Uterus (tissue), 2 donors: ENCODE data around the gene RIMOC1.

Experiments used
- POLR2A ChIP-seq, 2 donors: fragments of 450-650 bp; IDR thresholded peaks; one replicate each; pipeline ENCODE4 v1.6.1; 2016; ENCODE audit warnings: antibody characterized with exemption in 2 of 2, mild to moderate bottlenecking in 1 of 2, moderate library complexity in 1 of 2
- TF ChIP-seq, protein P1 (sequence below), 4 experiments: fragments of 200-600 bp in 2 of 4; fragments of 450-650 bp in 2 of 4; sonication (generic) in 2 of 4; IDR thresholded peaks; one replicate each; pipeline ENCODE4 v1.5.1; 2016 to 2019; ENCODE audit warnings: antibody characterized with exemption in 4 of 4, mild to moderate bottlenecking in 2 of 4, moderate library complexity in 1 of 4

DNA sequence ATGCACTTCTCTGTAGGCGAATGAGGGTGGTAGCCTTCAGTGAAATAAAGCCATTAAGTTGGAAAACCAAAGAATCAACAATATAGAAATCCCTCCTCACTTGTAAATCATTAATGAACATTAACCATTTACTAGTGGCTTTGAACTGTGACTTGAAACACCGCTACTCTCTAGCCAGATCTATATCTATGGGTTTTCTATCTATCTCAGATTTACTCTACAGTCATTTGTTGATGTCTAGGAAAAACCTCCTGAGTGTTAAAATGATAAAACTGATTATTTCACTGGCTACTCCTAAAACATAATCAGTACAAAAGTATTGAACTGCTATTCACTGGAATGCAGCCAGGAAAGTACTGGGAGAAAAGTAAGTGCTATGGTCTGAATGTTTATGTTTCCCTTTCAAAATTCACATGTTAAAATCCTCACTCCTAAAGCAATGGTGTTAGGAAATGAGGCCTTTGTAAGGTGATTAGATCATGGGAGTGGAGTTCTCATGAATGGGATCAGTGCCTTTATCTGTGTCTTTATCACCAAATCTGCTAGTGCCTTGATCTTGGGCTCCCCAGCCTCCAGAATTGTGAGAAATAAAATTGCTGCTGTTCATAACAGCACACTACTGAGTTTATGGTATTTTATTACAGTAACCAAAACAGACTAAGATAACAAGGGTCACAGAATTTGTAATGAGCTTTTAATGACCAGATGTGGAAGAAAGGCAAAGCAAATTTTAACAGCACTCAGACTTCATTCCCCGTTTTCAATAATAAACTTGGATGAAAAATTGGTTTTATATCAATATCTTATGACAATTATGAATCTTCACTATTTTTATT, 25.3 kb upstream of the RIMOC1 start:
- TF ChIP-seq, protein P1, sequence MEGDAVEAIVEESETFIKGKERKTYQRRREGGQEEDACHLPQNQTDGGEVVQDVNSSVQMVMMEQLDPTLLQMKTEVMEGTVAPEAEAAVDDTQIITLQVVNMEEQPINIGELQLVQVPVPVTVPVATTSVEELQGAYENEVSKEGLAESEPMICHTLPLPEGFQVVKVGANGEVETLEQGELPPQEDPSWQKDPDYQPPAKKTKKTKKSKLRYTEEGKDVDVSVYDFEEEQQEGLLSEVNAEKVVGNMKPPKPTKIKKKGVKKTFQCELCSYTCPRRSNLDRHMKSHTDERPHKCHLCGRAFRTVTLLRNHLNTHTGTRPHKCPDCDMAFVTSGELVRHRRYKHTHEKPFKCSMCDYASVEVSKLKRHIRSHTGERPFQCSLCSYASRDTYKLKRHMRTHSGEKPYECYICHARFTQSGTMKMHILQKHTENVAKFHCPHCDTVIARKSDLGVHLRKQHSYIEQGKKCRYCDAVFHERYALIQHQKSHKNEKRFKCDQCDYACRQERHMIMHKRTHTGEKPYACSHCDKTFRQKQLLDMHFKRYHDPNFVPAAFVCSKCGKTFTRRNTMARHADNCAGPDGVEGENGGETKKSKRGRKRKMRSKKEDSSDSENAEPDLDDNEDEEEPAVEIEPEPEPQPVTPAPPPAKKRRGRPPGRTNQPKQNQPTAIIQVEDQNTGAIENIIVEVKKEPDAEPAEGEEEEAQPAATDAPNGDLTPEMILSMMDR (IDR thresholded peaks at IDR 0.05) = no peak
- TF ChIP-seq POLR2A (IDR thresholded peaks at IDR 0.05) = no peak
